GM21528 (cell line): ENCODE measurements around the gene COMTD1.

Experiments used
- ATAC-seq: cut with Tn5 transposase; IDR thresholded peaks from one replicate; pipeline ENCODE4 v1.9.1; 2021; ENCODE audit warnings: mild to moderate bottlenecking, moderate library complexity; ENCODE audit not compliant: unreplicated experiment, low FRiP score

Gene COMTD1

GRCh38 chr10:75235375-75236177, at the start of gene COMTD1:
COMTD1 (minus strand) TSS chr10:75235957; CDS start chr10:75235928, 29 bp downstream.
- ATAC-seq = peak; percentile 70

GRCh38 chr10:75283671-75284470, 48.1 kb upstream of the COMTD1 start:
- ATAC-seq = no peak

- no peak for ATAC-seq
Measured at GRCh38 chr10:75283078-75283670, 47.4 kb upstream of the COMTD1 start.

- no peak for ATAC-seq
Measured at GRCh38 chr10:75281974-75282373, 46.2 kb upstream of the COMTD1 start.

GRCh38 chr10:75280236-75280635, 44.5 kb upstream of the COMTD1 start:
- no peak for ATAC-seq

GRCh38 chr10:75276069-75276872, 40.5 kb upstream of the COMTD1 start:
- no peak for ATAC-seq

- no peak for ATAC-seq
Measured at GRCh38 chr10:75272896-75273295, 37.1 kb upstream of the COMTD1 start.

- ATAC-seq = no peak
Measured at GRCh38 chr10:75272094-75272493, 36.3 kb upstream of the COMTD1 start.

GRCh38 chr10:75269605-75270004, 33.8 kb upstream of the COMTD1 start:
- no peak for ATAC-seq

- ATAC-seq = no peak
Measured at GRCh38 chr10:75266945-75267344, 31.2 kb upstream of the COMTD1 start.

GRCh38 chr10:75265856-75266255, 30.1 kb upstream of the COMTD1 start:
- ATAC-seq = no peak

GRCh38 chr10:75263806-75264205, 28.0 kb upstream of the COMTD1 start:
- no peak for ATAC-seq

- no peak for ATAC-seq
Measured at GRCh38 chr10:75261813-75262705, 26.3 kb upstream of the COMTD1 start.

- ATAC-seq = no peak
Measured at GRCh38 chr10:75260990-75261389, 25.2 kb upstream of the COMTD1 start.

GRCh38 chr10:75254739-75255138, 19.0 kb upstream of the COMTD1 start:
- no peak for ATAC-seq

GRCh38 chr10:75253281-75254220, 17.8 kb upstream of the COMTD1 start:
- no peak for ATAC-seq

- no peak for ATAC-seq
Measured at GRCh38 chr10:75250934-75251333, 15.2 kb upstream of the COMTD1 start.

- no peak for ATAC-seq
Measured at GRCh38 chr10:75247797-75248196, 12.0 kb upstream of the COMTD1 start.
